ENCODE results near the gene P2RY2.

DNA sequence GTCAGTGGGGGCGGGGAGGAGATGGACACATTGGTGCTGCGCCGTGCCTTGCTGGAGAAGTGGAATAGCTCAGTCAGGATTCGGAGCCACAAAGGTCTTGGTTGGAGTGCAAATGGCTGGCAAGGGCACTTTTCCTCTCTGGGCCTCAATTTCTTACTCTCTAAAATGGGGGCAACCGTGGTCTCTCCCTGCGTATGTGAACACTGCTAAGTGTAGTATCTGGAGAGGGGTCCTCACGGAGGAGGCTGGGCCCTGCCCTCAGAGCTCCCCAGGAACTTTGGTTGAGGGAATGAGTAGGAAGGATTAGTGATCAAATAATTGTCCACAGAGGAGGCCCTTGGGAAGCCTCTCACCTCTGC lies 54.6 kb downstream of the P2RY2 start:
- TF ChIP-seq CTCF (conservative IDR thresholded peaks at IDR 0.05; ENCODE audit: low read depth in 2 of 2) (no peak), POLR2AphosphoS5 (IDR thresholded peaks at IDR 0.05; ENCODE audit: low read depth) (no peak), EZH2 (IDR thresholded peaks at IDR 0.05; ENCODE audit: low read depth, unreplicated experiment) (no peak), EZH2phosphoT487 (IDR thresholded peaks at IDR 0.05; ENCODE audit: unreplicated experiment) (no peak), REST (IDR thresholded peaks at IDR 0.05; ENCODE audit: unreplicated experiment) (no peak), CREB1 (CRISPR knock-in tag; IDR thresholded peaks at IDR 0.05; ENCODE audit: low read depth) (no peak), ETS1 (IDR thresholded peaks at IDR 0.05) (no peak), JUNB (IDR thresholded peaks at IDR 0.05; ENCODE audit: unreplicated experiment) (no peak), ZNF114 (CRISPR knock-in tag; IDR thresholded peaks at IDR 0.05) (no peak), NANOG (IDR thresholded peaks at IDR 0.05; ENCODE audit: borderline replicate concordance) (no peak), ZNF331 (CRISPR knock-in tag; IDR thresholded peaks at IDR 0.05; ENCODE audit: low read depth) (no peak), STAT1 (IDR thresholded peaks at IDR 0.05; ENCODE audit: unreplicated experiment) (no peak)

All from GM23338 (cell line).